Dermis blood vessel endothelial cell (primary cell): ENCODE measurements around the gene PWWP2B. TPM values are rescaled to one million over a fixed set of nuclear protein-coding genes. Genes with fewer than 3 reads are reported as not detected.
A peak's percentile ranks its signal among the peaks of the same experiment; 100 is the strongest.

Experiments used
- DNase-seq: peaks from one replicate; pipeline ENCODE4 v3.0.0; 2010
- total RNA-seq: library from RNA; depleted of rRNA; stranded (reverse); fragments of >200 nt; gene quantifications from 2 replicates; pipeline ENCODE4 v1.2.3, GENCODE V29; 2014

Gene PWWP2B
- total RNA-seq, 1 donor from 2014 or later: 16.3 TPM

- DNase-seq: no peak
These were observed 1.9 kb upstream of the PWWP2B start for GRCh38 chr10:132394936-132395703.

GRCh38 chr10:132395704-132396493 is 1.1 kb upstream of the PWWP2B start:
- DNase-seq: peak; percentile 59

- DNase-seq: peak; percentile 58
These were observed 435 bp upstream of the PWWP2B start for GRCh38 chr10:132396494-132397035.

- DNase-seq: peak; percentile 47
These were observed 918 bp downstream of the PWWP2B start for GRCh38 chr10:132397671-132398565.

GRCh38 chr10:132398566-132398991 is 1.6 kb downstream of the PWWP2B start:
- DNase-seq: no peak

- no peak for DNase-seq
These were observed 2.4 kb downstream of the PWWP2B start for GRCh38 chr10:132399117-132400035.

GRCh38 chr10:132400041-132400546 is 3.1 kb downstream of the PWWP2B start:
- no peak for DNase-seq

- DNase-seq: no peak
These were observed 3.6 kb downstream of the PWWP2B start for GRCh38 chr10:132400547-132401151.

- peak; percentile 24 for DNase-seq
These were observed 4.6 kb downstream of the PWWP2B start for GRCh38 chr10:132401401-132402118.

- DNase-seq: no peak
These were observed 5.8 kb downstream of the PWWP2B start for GRCh38 chr10:132402781-132403241.

GRCh38 chr10:132403511-132404168 is 6.6 kb downstream of the PWWP2B start:
- DNase-seq: no peak

- DNase-seq: no peak
These were observed 7.3 kb downstream of the PWWP2B start for GRCh38 chr10:132404169-132404880.

- DNase-seq: no peak
These were observed 8.0 kb downstream of the PWWP2B start for GRCh38 chr10:132404911-132405462.

GRCh38 chr10:132405463-132405991 is 8.5 kb downstream of the PWWP2B start:
- DNase-seq: no peak

GRCh38 chr10:132406181-132406580 is 9.2 kb downstream of the PWWP2B start:
- DNase-seq: no peak

GRCh38 chr10:132406750-132407149 is 9.8 kb downstream of the PWWP2B start:
- no peak for DNase-seq

GRCh38 chr10:132407243-132407746 is 10.3 kb downstream of the PWWP2B start:
- no peak for DNase-seq

GRCh38 chr10:132407846-132408278 is 10.9 kb downstream of the PWWP2B start:
- DNase-seq: peak; percentile 65
